IMR-90 (cell line): ENCODE measurements around the gene SPAAR. TPM values are rescaled to one million over a fixed set of nuclear protein-coding genes. Genes with fewer than 3 reads are reported as not detected.

ENCODE experiments used
- ATAC-seq: fragments of 200-7000 bp; cut with Tn5 transposase; 2 replicates; pipeline ENCODE4 v1.9.1; 2020; ENCODE audit warnings: low read depth, mild to moderate bottlenecking, moderate library complexity
- BruUV-seq: library from RNA; stranded (reverse); fragments of 400-500 nt; replicated peaks from 2 replicates; lab custom pipeline; 2021; lab: Mats Ljungman, UMichigan
- CTCF ChIA-PET: fragments of 300-600 bp; formaldehyde crosslinking; extraction: SDS; loops from one replicate; lab custom pipeline; 2021; ENCODE audit warnings: antibody characterized with exemption; lab: Yijun Ruan, JAX
- POLR2A ChIA-PET: fragments of 300-600 bp; sonication (Branson Sonifier 250); formaldehyde crosslinking; loops from one replicate; lab custom pipeline; 2022; ENCODE audit warnings: antibody characterized with exemption; ENCODE audit not compliant: unreplicated experiment; lab: Charles Lee
- DNase-seq: peaks from one replicate; pipeline ENCODE4 v3.0.0; 2013
- H2AFZ ChIP-seq: replicated peaks from 2 replicates; pipeline ENCODE3; 2013; ENCODE audit warnings: low read length, mild to moderate bottlenecking; ENCODE audit not compliant: poor library complexity
- H2AK5ac ChIP-seq: 2 replicates; pipeline ENCODE4 v1.6.1; 2013; ENCODE audit warnings: low read depth, low read length, inconsistent platforms
- H2AK9ac ChIP-seq: replicated peaks from 2 replicates; pipeline ENCODE3; 2013; ENCODE audit warnings: mild to moderate bottlenecking, low read depth, low read length, moderate library complexity; ENCODE audit not compliant: poor library complexity
- H2BK120ac ChIP-seq: 2 replicates; pipeline ENCODE4 v1.6.1; 2013; ENCODE audit warnings: low read depth, low read length, inconsistent platforms
- H2BK15ac ChIP-seq: 3 replicates; pipeline ENCODE4 v1.6.1; 2013; ENCODE audit warnings: low read depth, low read length, inconsistent platforms
- H2BK20ac ChIP-seq: 2 replicates; pipeline ENCODE4 v1.6.1; 2013; ENCODE audit warnings: low read depth, mild to moderate bottlenecking, inconsistent platforms, low read length, moderate library complexity
- H2BK5ac ChIP-seq: 2 replicates; pipeline ENCODE4 v1.6.1; 2013; ENCODE audit warnings: mild to moderate bottlenecking, low read depth, low read length, inconsistent platforms; ENCODE audit not compliant: poor library complexity, severe bottlenecking
- H3K14ac ChIP-seq: replicated peaks from 2 replicates; pipeline ENCODE4 v1.6.1; 2013; ENCODE audit warnings: low read depth, low read length, inconsistent platforms
- H3K18ac ChIP-seq: 2 replicates; pipeline ENCODE4 v1.6.1; 2013; ENCODE audit warnings: low read depth, low read length, control low read depth
- H3K23ac ChIP-seq: 2 replicates; pipeline ENCODE4 v1.6.1; 2013; ENCODE audit warnings: low read depth, low read length, inconsistent platforms
- H3K27ac ChIP-seq: 2 replicates; pipeline ENCODE4 v1.5.1; 2013; ENCODE audit warnings: mild to moderate bottlenecking, control low read depth, low read length; ENCODE audit not compliant: insufficient read depth
- H3K27me3 ChIP-seq: 2 replicates; pipeline ENCODE4 v1.6.1; 2013; ENCODE audit warnings: low read length; ENCODE audit not compliant: control insufficient read depth, insufficient read depth
- H3K36me3 ChIP-seq: 2 replicates; pipeline ENCODE4 v1.6.1; 2013; ENCODE audit warnings: low read length, mixed read lengths; ENCODE audit not compliant: control insufficient read depth, insufficient read depth
- H3K4ac ChIP-seq: 2 replicates; pipeline ENCODE4 v1.6.1; 2013; ENCODE audit warnings: low read depth, low read length, inconsistent platforms
- H3K4me1 ChIP-seq: 2 replicates; pipeline ENCODE4 v1.6.1; 2013; ENCODE audit warnings: low read length, mixed read lengths; ENCODE audit not compliant: control insufficient read depth, insufficient read depth
- H3K4me2 ChIP-seq: 2 replicates; pipeline ENCODE4 v1.6.1; 2013; ENCODE audit warnings: low read depth, mild to moderate bottlenecking, control low read depth, low read length, moderate library complexity
- H3K4me3 ChIP-seq: 2 replicates; pipeline ENCODE4 v1.5.1; 2013; ENCODE audit warnings: low read depth, mild to moderate bottlenecking, control low read depth, low read length, moderate library complexity; ENCODE audit not compliant: insufficient read depth
- H3K56ac ChIP-seq: 2 replicates; pipeline ENCODE4 v1.6.1; 2013; ENCODE audit warnings: low read length, inconsistent platforms; ENCODE audit not compliant: insufficient read depth; ENCODE audit errors: extremely low read depth
- H3K79me1 ChIP-seq, 2 experiments: 2 replicates each; pipeline ENCODE4 v1.6.1; 2013; ENCODE audit warnings: low read length in 2 of 2, inconsistent platforms in 1 of 2, low read depth in 1 of 2
- H3K9ac ChIP-seq: 2 replicates; pipeline ENCODE4 v1.6.1; 2013; ENCODE audit warnings: low read depth, low read length, control low read depth
- H3K9me1 ChIP-seq: 2 replicates; pipeline ENCODE4 v1.6.1; 2013; ENCODE audit warnings: low read length, inconsistent platforms; ENCODE audit not compliant: insufficient read depth
- H3K9me3 ChIP-seq: 2 replicates; pipeline ENCODE4 v1.6.1; 2013; ENCODE audit warnings: low read length; ENCODE audit not compliant: control insufficient read depth, insufficient read depth
- H4K20me1 ChIP-seq: 2 replicates; pipeline ENCODE4 v1.6.1; 2013; ENCODE audit warnings: low read length, inconsistent platforms; ENCODE audit not compliant: insufficient read depth
- H4K5ac ChIP-seq: 2 replicates; pipeline ENCODE4 v1.6.1; 2013; ENCODE audit warnings: mild to moderate bottlenecking, low read depth, low read length, control low read depth
- H4K8ac ChIP-seq, 2 experiments: 2 replicates each; pipeline ENCODE4 v1.6.1; 2013; ENCODE audit warnings: low read depth in 2 of 2, low read length in 2 of 2, control low read depth in 1 of 2, inconsistent platforms in 1 of 2
- H4K91ac ChIP-seq: 2 replicates; pipeline ENCODE4 v1.6.1; 2013; ENCODE audit warnings: low read depth, low read length, inconsistent platforms; ENCODE audit not compliant: insufficient read depth
- BHLHE40 ChIP-seq: fragments of 150-350 bp; IDR thresholded peaks from 2 replicates; pipeline ENCODE4 v1.6.1; 2016; ENCODE audit warnings: mild to moderate bottlenecking, low read depth, low read length
- CEBPB ChIP-seq: IDR thresholded peaks from 2 replicates; pipeline ENCODE4 v1.6.1; 2012; ENCODE audit warnings: low read depth, low read length, improper control_type of control experiment
- CHD1 ChIP-seq: IDR thresholded peaks from 2 replicates; pipeline ENCODE4 v1.6.1; 2012; ENCODE audit warnings: low read depth, low read length, improper control_type of control experiment
- ELK1 ChIP-seq: fragments of 150-350 bp; IDR thresholded peaks from 2 replicates; pipeline ENCODE4 v1.6.1; 2016; ENCODE audit warnings: low read depth, mild to moderate bottlenecking, low read length, moderate library complexity, borderline replicate concordance
- FOS ChIP-seq: fragments of 150-350 bp; IDR thresholded peaks from 2 replicates; pipeline ENCODE4 v1.6.1; 2016; ENCODE audit warnings: low read depth, low read length
- MAFK ChIP-seq: IDR thresholded peaks from 2 replicates; pipeline ENCODE4 v1.6.1; 2012; ENCODE audit warnings: low read depth, low read length, improper control_type of control experiment
- MAZ ChIP-seq: IDR thresholded peaks from 2 replicates; pipeline ENCODE4 v1.6.1; 2012; ENCODE audit warnings: low read depth, mild to moderate bottlenecking, low read length, improper control_type of control experiment, moderate library complexity, borderline replicate concordance
- MXI1 ChIP-seq: IDR thresholded peaks from 2 replicates; pipeline ENCODE4 v1.6.1; 2012; ENCODE audit warnings: low read depth, mild to moderate bottlenecking, low read length, moderate library complexity, borderline replicate concordance
- NFE2L2 ChIP-seq: fragments of 150-350 bp; IDR thresholded peaks from 2 replicates; pipeline ENCODE4 v1.6.1; 2016; ENCODE audit warnings: low read depth, mild to moderate bottlenecking, low read length
- POLR2A ChIP-seq: IDR thresholded peaks from 2 replicates; pipeline ENCODE4 v1.6.1; 2012; ENCODE audit warnings: mild to moderate bottlenecking, low read depth, low read length
- RAD21 ChIP-seq: IDR thresholded peaks from 2 replicates; pipeline ENCODE4 v1.6.1; 2012; ENCODE audit warnings: low read length, improper control_type of control experiment
- RCOR1 ChIP-seq: IDR thresholded peaks from 2 replicates; pipeline ENCODE4 v1.6.1; 2012; ENCODE audit warnings: mild to moderate bottlenecking, low read length, improper control_type of control experiment; ENCODE audit not compliant: insufficient replicate concordance
- RFX5 ChIP-seq: IDR thresholded peaks from 2 replicates; pipeline ENCODE4 v1.8.0; 2012; ENCODE audit warnings: low read depth, mild to moderate bottlenecking, low read length, moderate library complexity
- SMC3 ChIP-seq: fragments of 150-350 bp; IDR thresholded peaks from 2 replicates; pipeline ENCODE4 v1.6.1; 2016; ENCODE audit warnings: low read depth, mild to moderate bottlenecking, antibody characterized with exemption, low read length, moderate library complexity
- USF2 ChIP-seq: fragments of 150-350 bp; IDR thresholded peaks from 2 replicates; pipeline ENCODE4 v1.6.1; 2017; ENCODE audit warnings: mild to moderate bottlenecking, antibody characterized with exemption, low read length, low read depth
- WGBS, 2 experiments: methylation state at CpG; one replicate each; pipeline versions ENCODE4 v1.1.5 to v1.1.7; 2013; ENCODE audit warnings: missing lambda C conversion rate in 2 of 2; ENCODE audit not compliant: insufficient read length in 1 of 2; ENCODE audit errors: extremely low coverage in 2 of 2; 5-methylcytosine and 5-hydroxymethylcytosine counted together
- dilution Hi-C: fragments of 300-500 bp; cut with HindIII; formaldehyde crosslinking; loops from one replicate; pipeline ENCODE4 v1.14.3; 2018; ENCODE audit warnings: low sequenced_read_pairs; ENCODE audit not compliant: unreplicated experiment
- in situ Hi-C: fragments of 300-500 bp; cut with MboI; formaldehyde crosslinking; loops from 3 replicates; pipeline ENCODE4 v1.14.3; 2019; ENCODE audit warnings: low sequenced_read_pairs, inconsistent platforms, mixed read lengths
- intact Hi-C: fragments of 100-400 bp; cut with micrococcal nuclease; formaldehyde crosslinking; loops from 2 replicates; pipeline ENCODE4 v1.10.0; 2022
- polyA plus RNA-seq, 3 experiments: library from polyadenylated mRNA; depleted of rRNA; stranded (reverse); fragments of >200 nt; gene quantifications; 2 replicates each; pipeline ENCODE4 v1.2.3, GENCODE V29; 2012; ENCODE audit warnings: low replicate concordance in 1 of 3
- total RNA-seq: library from RNA; depleted of rRNA; stranded (reverse); fragments of >200 nt; gene quantifications from 2 replicates; pipeline ENCODE4 v1.2.3, GENCODE V29; 2012
- TF ChIP-seq, protein P1 (sequence below): conservative IDR thresholded peaks from 2 replicates; pipeline ENCODE4 v1.5.1; 2012; ENCODE audit warnings: mild to moderate bottlenecking, low read depth, low read length, improper control_type of control experiment

SPAAR gene
- total and polyA plus RNA-seq, 2 of the 4 experiments (the other 2 are of a cell fraction) = 0.18 to 0.32 TPM

- H3K4me3 ChIP-seq = no peak overlapping the region
- CTCF ChIA-PET = no interaction called here
- H2BK20ac ChIP-seq = peak overlapping the region; percentile 98
- H2AK9ac ChIP-seq = peak overlapping the region; percentile 95
- H4K20me1 ChIP-seq = no peaks in the 10 kb centered on the region
- H3K79me1 ChIP-seq = peaks cover 0 to 36% of the 10 kb centered on the region in 2 experiments; a peak in 2 of 4 replicates
- H2BK5ac ChIP-seq = peak overlapping the region; percentile 98
- TF ChIP-seq MXI1 = no peak
- no peak for TF ChIP-seq SMC3
- TF ChIP-seq CEBPB = no peak
- no peak for TF ChIP-seq POLR2A
- TF ChIP-seq, protein P1, sequence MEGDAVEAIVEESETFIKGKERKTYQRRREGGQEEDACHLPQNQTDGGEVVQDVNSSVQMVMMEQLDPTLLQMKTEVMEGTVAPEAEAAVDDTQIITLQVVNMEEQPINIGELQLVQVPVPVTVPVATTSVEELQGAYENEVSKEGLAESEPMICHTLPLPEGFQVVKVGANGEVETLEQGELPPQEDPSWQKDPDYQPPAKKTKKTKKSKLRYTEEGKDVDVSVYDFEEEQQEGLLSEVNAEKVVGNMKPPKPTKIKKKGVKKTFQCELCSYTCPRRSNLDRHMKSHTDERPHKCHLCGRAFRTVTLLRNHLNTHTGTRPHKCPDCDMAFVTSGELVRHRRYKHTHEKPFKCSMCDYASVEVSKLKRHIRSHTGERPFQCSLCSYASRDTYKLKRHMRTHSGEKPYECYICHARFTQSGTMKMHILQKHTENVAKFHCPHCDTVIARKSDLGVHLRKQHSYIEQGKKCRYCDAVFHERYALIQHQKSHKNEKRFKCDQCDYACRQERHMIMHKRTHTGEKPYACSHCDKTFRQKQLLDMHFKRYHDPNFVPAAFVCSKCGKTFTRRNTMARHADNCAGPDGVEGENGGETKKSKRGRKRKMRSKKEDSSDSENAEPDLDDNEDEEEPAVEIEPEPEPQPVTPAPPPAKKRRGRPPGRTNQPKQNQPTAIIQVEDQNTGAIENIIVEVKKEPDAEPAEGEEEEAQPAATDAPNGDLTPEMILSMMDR = no peak
- TF ChIP-seq CHD1 = no peak
- no peak for TF ChIP-seq NFE2L2
- no peak for TF ChIP-seq ELK1
- TF ChIP-seq RCOR1 = no peak
- TF ChIP-seq RFX5 = no peak
- TF ChIP-seq RAD21 = no peak
- no peak for TF ChIP-seq FOS
- TF ChIP-seq MAZ = no peak
- no peak for TF ChIP-seq MAFK
- TF ChIP-seq USF2 = no peak
- no peak for TF ChIP-seq BHLHE40
- dilution Hi-C loops = no loop called here
- peak overlapping the region; percentile 96 to 97 for H4K8ac ChIP-seq
- H3K4me2 ChIP-seq = peak overlapping the region; percentile 30
- peak overlapping the region; percentile 99 for H4K91ac ChIP-seq
- H2BK15ac ChIP-seq = peak overlapping the region; percentile 79
- H3K14ac ChIP-seq = peak overlapping the region; percentile 99
- H3K9me1 ChIP-seq = peaks cover 26% of the 10 kb centered on the region
- peaks cover 46% of the 10 kb centered on the region for H3K4me1 ChIP-seq
- peak; percentile 66 for DNase-seq
- H3K56ac ChIP-seq = peak overlapping the region; percentile 91
- in situ Hi-C loops = no loop called here
- 17% methylated on average over 1 of the region's 9 CpGs; no CpG with 5 or more reads in 1 of the 2 experiments for WGBS, 2 experiments
- peak overlapping the region; percentile 99 for H2AK5ac ChIP-seq
- H3K36me3 ChIP-seq = no peaks in the 10 kb centered on the region
- peak overlapping the region; percentile 93 for H3K27ac ChIP-seq
- intact Hi-C loops = loop anchor here (1.0 kb wide), 1 partner anchor 118 kb away; no protein-coding TSS in a partner anchor
- no peaks in the 10 kb centered on the region for H3K9me3 ChIP-seq
- H2BK120ac ChIP-seq = peak overlapping the region; percentile 99
- peak overlapping the region; percentile 10 for H3K9ac ChIP-seq
- H2AFZ ChIP-seq = peak overlapping the region; percentile 85
- no TSS peak for BruUV-seq
- peak overlapping the region; percentile 100 for H3K4ac ChIP-seq
- POLR2A ChIA-PET = no interaction called here
- peak overlapping the region; percentile 95 for H4K5ac ChIP-seq
- H3K18ac ChIP-seq = peak overlapping the region; percentile 65
- peak overlapping the region; percentile 86 for H3K23ac ChIP-seq
- no peaks in the 10 kb centered on the region for H3K27me3 ChIP-seq
- peak; percentile 7 for ATAC-seq
Observed at GRCh38 chr9:35908504-35909125, 675 bp upstream of the SPAAR start.
